GM23338 (cell line): ENCODE data around the gene RBM44.

Experiments
- CREB1 ChIP-seq: fragments of 250-450 bp; sonication (Bioruptor Pico); IDR thresholded peaks from 2 replicates; pipeline ENCODE4 v1.5.0; 2020; ENCODE audit warnings: low read depth, mild to moderate bottlenecking, moderate library complexity
- CTCF ChIP-seq, 2 experiments: fragments of 200-600 bp in 1 of 2; sonication (generic) in 1 of 2; conservative IDR thresholded peaks; 2 replicates each; pipeline versions ENCODE4 v1.5.1 to v1.6.1; 2016 to 2017; ENCODE audit warnings: antibody characterized with exemption in 2 of 2, low read depth in 2 of 2, mild to moderate bottlenecking in 2 of 2, moderate library complexity in 1 of 2
- EZH2 ChIP-seq: fragments of 200-600 bp; sonication (generic); IDR thresholded peaks from one replicate; pipeline ENCODE4 v1.8.0; 2017; ENCODE audit warnings: antibody characterized with exemption, mild to moderate bottlenecking, low read depth; ENCODE audit not compliant: unreplicated experiment
- JUNB ChIP-seq: IDR thresholded peaks from one replicate; pipeline ENCODE4 v1.6.1; 2016; ENCODE audit warnings: antibody characterized with exemption; ENCODE audit not compliant: unreplicated experiment
- POLR2AphosphoS5 ChIP-seq: IDR thresholded peaks from 2 replicates; pipeline ENCODE4 v1.6.1; 2016; ENCODE audit warnings: antibody characterized with exemption, low read depth
- REST ChIP-seq: IDR thresholded peaks from one replicate; pipeline ENCODE4 v1.6.1; 2018; ENCODE audit warnings: antibody characterized with exemption; ENCODE audit not compliant: unreplicated experiment

GRCh38 chr2:237760506-237761502, 37.8 kb upstream of the RBM44 start:
- TF ChIP-seq CTCF (conservative IDR thresholded peaks at IDR 0.05; ENCODE audit: low read depth in 2 of 2) (no peak), CREB1 (CRISPR knock-in tag) (no peak), REST (no peak), POLR2AphosphoS5 (no peak), EZH2 (no peak), JUNB (no peak)
